GM10248 (cell line): ENCODE data around the gene MAP1LC3B2.

ENCODE experiments used
- CTCF ChIA-PET: fragments of 300-600 bp; sonication (Branson Sonifier 250); formaldehyde crosslinking; extraction: SDS; loops from one replicate; lab custom pipeline; 2021; ENCODE audit warnings: antibody characterized with exemption; lab: Yijun Ruan, JAX
- POLR2A ChIA-PET: fragments of 350-650 bp; sonication (Branson Sonifier 250); formaldehyde crosslinking; extraction: SDS; loops from one replicate; lab custom pipeline; 2020; ENCODE audit warnings: antibody characterized with exemption; lab: Yijun Ruan, JAX
- DNase-seq: peaks from one replicate; pipeline ENCODE4 v3.0.0; 2012; ENCODE audit errors: extremely low spot score
- CTCF ChIP-seq: IDR thresholded peaks from 2 replicates; pipeline ENCODE4 v1.5.1; 2012; ENCODE audit warnings: mild to moderate bottlenecking, low read depth; ENCODE audit errors: extremely low read depth, missing control alignments, control extremely low read depth

MAP1LC3B2 gene

GRCh38 chr12:116529048-116529447 lies 30.1 kb upstream of the MAP1LC3B2 start:
- no peak for TF ChIP-seq CTCF
- CTCF ChIA-PET: interaction anchor here (1.2 kb wide), 1 partner anchor 71 kb away, joined by 3 read pairs; no protein-coding TSS in a partner anchor
- POLR2A ChIA-PET: no interaction called here
- DNase-seq: no peak

- ChIA-PET CTCF (no interaction called here), POLR2A (no interaction called here)
- DNase-seq: no peak
- no peak for TF ChIP-seq CTCF
Observed at GRCh38 chr12:116529686-116530085, 29.5 kb upstream of the MAP1LC3B2 start.

GRCh38 chr12:116532428-116532827 lies 26.8 kb upstream of the MAP1LC3B2 start:
- no peak for DNase-seq
- ChIA-PET CTCF (no interaction called here), POLR2A (no interaction called here)
- TF ChIP-seq CTCF: no peak

- CTCF ChIA-PET: interaction anchor here (0.8 to 1.0 kb wide), 2 partner anchors 10 to 24 kb away, joined by 3 read pairs; no protein-coding TSS in a partner anchor
- POLR2A ChIA-PET: interaction anchor here (0.6 kb wide), 1 partner anchor 306 kb away, joined by 3 read pairs; no protein-coding TSS in a partner anchor
- no peak for TF ChIP-seq CTCF
- no peak for DNase-seq
Observed at GRCh38 chr12:116532986-116533342, 26.2 kb upstream of the MAP1LC3B2 start.

- TF ChIP-seq CTCF: no peak
- ChIA-PET POLR2A (interaction anchor here (0.6 kb wide), 1 partner anchor 307 kb away, joined by 3 read pairs; no protein-coding TSS in a partner anchor), CTCF (interaction anchor here (0.8 to 1.9 kb wide), 4 partner anchors 8 to 26 kb away, joined by 3 to 4 read pairs (median 3); partner anchors contain the start of gene MAP1LC3B2)
- DNase-seq: peak; percentile 91
Observed at GRCh38 chr12:116533343-116534251, 25.6 kb upstream of the MAP1LC3B2 start.

- no peak for DNase-seq
- POLR2A ChIA-PET: interaction anchor here (1.0 kb wide), 1 partner anchor 25 kb away, joined by 15 read pairs; the partner anchor contains the start of gene MAP1LC3B2
- CTCF ChIA-PET: interaction anchor here (1.9 kb wide), 1 partner anchor 25 kb away, joined by 4 read pairs; the partner anchor contains the start of gene MAP1LC3B2
- TF ChIP-seq CTCF: no peak
Observed at GRCh38 chr12:116534311-116535121, 24.7 kb upstream of the MAP1LC3B2 start.
